ENCODE results near the gene CDC42BPA.
"Not testable (repeated sequence)": the region's sequence is repeated elsewhere in the genome, so short reads cannot be mapped to it uniquely, and the experiment has no call there.

Gene CDC42BPA

DNA sequence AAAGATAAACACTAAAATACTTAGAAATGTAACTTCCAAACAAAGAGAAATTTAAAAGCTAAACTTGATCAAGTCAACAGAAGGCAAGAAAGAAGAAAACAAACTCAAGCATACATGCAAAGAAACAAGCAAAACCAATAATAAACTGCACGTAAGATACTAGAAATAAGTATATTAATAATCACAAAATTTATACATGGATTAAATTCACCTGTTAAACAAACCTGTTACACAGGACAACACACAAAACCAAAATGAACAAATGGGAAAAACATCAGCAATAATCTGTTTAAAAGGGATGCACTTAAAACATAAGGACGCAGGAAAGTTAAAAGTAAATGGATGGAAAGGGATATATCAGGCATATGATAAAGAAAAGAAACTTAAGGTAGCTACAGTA is 165.8 kb downstream of the CDC42BPA start:
- CTCF ChIA-PET, result no interaction called here
- TF ChIP-seq HDGF (IDR thresholded peaks at IDR 0.05; ENCODE audit: borderline replicate concordance) (no peak), SP1 (IDR thresholded peaks at IDR 0.05) (no peak), NFRKB (IDR thresholded peaks at IDR 0.05) (no peak), BHLHE40 (IDR thresholded peaks at IDR 0.05; ENCODE audit: borderline replicate concordance) (no peak), ZNF384 (IDR thresholded peaks at IDR 0.05) (no peak), FOXA1 (IDR thresholded peaks at IDR 0.05) (no peak), TARDBP (IDR thresholded peaks at IDR 0.05) (no peak), L3MBTL2 (conservative IDR thresholded peaks at IDR 0.05) (no peak), LEF1 (IDR thresholded peaks at IDR 0.05; ENCODE audit: borderline replicate concordance) (no peak), SUZ12 (IDR thresholded peaks at IDR 0.05) (no peak), CTBP1 (IDR thresholded peaks at IDR 0.05; ENCODE audit: borderline replicate concordance) (no peak), FOXK2 (IDR thresholded peaks at IDR 0.05) (no peak), ELF4 (IDR thresholded peaks at IDR 0.05) (no peak), FOXM1 (IDR thresholded peaks at IDR 0.05; ENCODE audit: borderline replicate concordance) (no peak), ARNT (IDR thresholded peaks at IDR 0.05) (no peak)
- TF ChIP-seq, protein P1, sequence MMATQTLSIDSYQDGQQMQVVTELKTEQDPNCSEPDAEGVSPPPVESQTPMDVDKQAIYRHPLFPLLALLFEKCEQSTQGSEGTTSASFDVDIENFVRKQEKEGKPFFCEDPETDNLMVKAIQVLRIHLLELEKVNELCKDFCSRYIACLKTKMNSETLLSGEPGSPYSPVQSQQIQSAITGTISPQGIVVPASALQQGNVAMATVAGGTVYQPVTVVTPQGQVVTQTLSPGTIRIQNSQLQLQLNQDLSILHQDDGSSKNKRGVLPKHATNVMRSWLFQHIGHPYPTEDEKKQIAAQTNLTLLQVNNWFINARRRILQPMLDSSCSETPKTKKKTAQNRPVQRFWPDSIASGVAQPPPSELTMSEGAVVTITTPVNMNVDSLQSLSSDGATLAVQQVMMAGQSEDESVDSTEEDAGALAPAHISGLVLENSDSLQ (IDR thresholded peaks at IDR 0.05), result no peak
- POLR2A ChIA-PET, result no interaction called here
- DNase-seq (ENCODE audit: extremely low spot score), result no peak

DNA sequence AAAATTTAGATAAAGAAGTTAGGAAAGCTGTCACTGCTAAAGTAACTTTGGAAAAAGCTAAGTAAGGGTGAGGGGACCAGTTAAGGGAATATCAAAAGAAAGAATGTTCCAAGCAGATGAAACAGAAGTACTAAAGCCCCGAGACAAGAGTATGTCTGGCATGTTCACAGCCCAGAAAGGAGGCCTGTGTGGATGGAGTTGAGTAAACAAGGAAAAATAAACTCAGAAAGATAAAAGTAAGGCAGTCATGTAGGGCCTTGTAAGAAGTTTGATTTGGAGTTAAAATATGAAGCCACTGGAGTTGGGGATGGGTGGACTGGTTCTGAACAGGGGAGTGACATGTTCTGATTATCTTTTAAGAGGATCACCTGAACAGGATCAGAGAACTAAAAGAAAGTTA is 177.9 kb downstream of the CDC42BPA start:
- CTCF ChIA-PET, result no interaction called here
- DNase-seq (ENCODE audit: extremely low spot score), result no peak
- POLR2A ChIA-PET, result no interaction called here
- TF ChIP-seq ELF4 (IDR thresholded peaks at IDR 0.05), result no peak
- TF ChIP-seq FOXK2 (IDR thresholded peaks at IDR 0.05), result no peak
- TF ChIP-seq HDGF (IDR thresholded peaks at IDR 0.05; ENCODE audit: borderline replicate concordance), result no peak
- TF ChIP-seq ZNF384 (IDR thresholded peaks at IDR 0.05), result no peak
- TF ChIP-seq SUZ12 (IDR thresholded peaks at IDR 0.05), result no peak
- no peak for TF ChIP-seq TARDBP (IDR thresholded peaks at IDR 0.05)
- TF ChIP-seq FOXA1 (IDR thresholded peaks at IDR 0.05), result no peak
- TF ChIP-seq FOXM1 (IDR thresholded peaks at IDR 0.05; ENCODE audit: borderline replicate concordance), result no peak
- TF ChIP-seq SP1 (IDR thresholded peaks at IDR 0.05), result no peak
- TF ChIP-seq ARNT (IDR thresholded peaks at IDR 0.05), result no peak

DNA sequence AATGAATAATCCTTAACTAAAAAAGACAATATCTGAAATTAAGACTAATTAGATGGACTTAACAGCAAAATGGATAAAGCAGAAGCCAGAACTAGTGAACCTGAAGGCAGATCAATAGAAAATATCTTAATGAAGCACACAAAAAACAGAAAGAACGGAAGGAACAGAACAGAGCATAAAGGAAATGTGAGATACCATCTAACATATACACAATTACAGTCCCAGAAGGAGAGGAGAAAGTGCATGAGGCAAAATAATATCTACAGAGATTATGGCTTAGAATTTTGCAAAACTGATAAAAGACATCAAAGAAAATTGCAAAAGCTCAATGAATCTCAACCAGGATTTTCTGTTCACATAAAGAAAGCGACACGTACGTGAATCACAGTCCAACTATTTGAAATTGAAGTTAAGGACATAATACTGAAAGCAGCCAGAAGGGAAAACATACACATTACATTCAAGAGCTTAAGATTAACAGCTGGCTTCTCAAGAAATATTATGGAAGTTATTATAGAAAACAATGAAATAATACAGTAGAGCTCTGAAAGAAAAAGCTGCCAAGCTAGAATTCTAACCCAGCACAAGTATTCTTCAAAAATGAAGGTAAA is 182.0 kb downstream of the CDC42BPA start:
- ChIA-PET POLR2A (no interaction called here), CTCF (no interaction called here)
- no peak for DNase-seq (ENCODE audit: extremely low spot score)
- TF ChIP-seq FOXK2 (IDR thresholded peaks at IDR 0.05), result no peak
- TF ChIP-seq SP1 (IDR thresholded peaks at IDR 0.05), result no peak
- no peak for TF ChIP-seq ZNF384 (IDR thresholded peaks at IDR 0.05)
- TF ChIP-seq BHLHE40 (IDR thresholded peaks at IDR 0.05; ENCODE audit: borderline replicate concordance), result no peak
- TF ChIP-seq SUZ12 (IDR thresholded peaks at IDR 0.05), result no peak
- TF ChIP-seq, protein P1 (IDR thresholded peaks at IDR 0.05), result no peak
- no peak for TF ChIP-seq NFRKB (IDR thresholded peaks at IDR 0.05)
- TF ChIP-seq L3MBTL2 (conservative IDR thresholded peaks at IDR 0.05), result no peak
- TF ChIP-seq FOXM1 (IDR thresholded peaks at IDR 0.05; ENCODE audit: borderline replicate concordance), result no peak
- TF ChIP-seq ARNT (IDR thresholded peaks at IDR 0.05), result no peak
- TF ChIP-seq LEF1 (IDR thresholded peaks at IDR 0.05; ENCODE audit: borderline replicate concordance), result no peak
- TF ChIP-seq HDGF (IDR thresholded peaks at IDR 0.05; ENCODE audit: borderline replicate concordance), result no peak
- TF ChIP-seq CTBP1 (IDR thresholded peaks at IDR 0.05; ENCODE audit: borderline replicate concordance), result no peak
- TF ChIP-seq ELF4 (IDR thresholded peaks at IDR 0.05), result no peak
- TF ChIP-seq FOXA1 (IDR thresholded peaks at IDR 0.05), result no peak
- TF ChIP-seq TARDBP (IDR thresholded peaks at IDR 0.05), result no peak

- CTCF ChIA-PET, result no interaction called here
- no peak for DNase-seq (ENCODE audit: extremely low spot score)
- POLR2A ChIA-PET, result no interaction called here
- TF ChIP-seq NFRKB (IDR thresholded peaks at IDR 0.05), result no peak
- TF ChIP-seq FOXA1 (IDR thresholded peaks at IDR 0.05), result no peak
- TF ChIP-seq, protein P1 (IDR thresholded peaks at IDR 0.05), result no peak
- no peak for TF ChIP-seq ELF4 (IDR thresholded peaks at IDR 0.05)
- no peak for TF ChIP-seq LEF1 (IDR thresholded peaks at IDR 0.05; ENCODE audit: borderline replicate concordance)
- TF ChIP-seq ARNT (IDR thresholded peaks at IDR 0.05), result no peak
- no peak for TF ChIP-seq TARDBP (IDR thresholded peaks at IDR 0.05)
- no peak for TF ChIP-seq ZNF384 (IDR thresholded peaks at IDR 0.05)
Observed at GRCh38 chr1:227134686-227135314, 183.5 kb downstream of the CDC42BPA start.

- CTCF ChIA-PET; POLR2A ChIA-PET; DNase-seq (ENCODE audit: extremely low spot score): not testable (repeated sequence)
Observed at GRCh38 chr1:227132695-227133094, 185.6 kb downstream of the CDC42BPA start.

DNA sequence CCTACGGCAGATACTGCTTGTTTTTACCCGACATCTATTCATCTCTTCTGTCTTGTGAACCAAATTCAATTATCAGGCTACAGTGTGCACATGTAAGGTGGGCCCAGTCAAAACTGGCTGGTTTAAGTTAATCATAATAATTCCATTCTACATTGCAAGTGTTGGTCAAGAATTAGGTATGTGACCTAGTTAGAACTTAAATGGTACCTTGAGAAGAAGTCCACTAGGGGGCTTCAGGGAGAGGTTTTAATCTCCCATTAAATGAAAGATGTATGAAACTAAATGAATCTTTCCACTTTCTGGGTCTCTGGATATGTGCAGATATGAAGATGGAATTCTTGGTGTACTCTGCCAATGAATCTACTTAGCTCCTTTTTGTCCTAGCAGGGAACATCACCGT is 187.1 kb downstream of the CDC42BPA start:
- POLR2A ChIA-PET, result no interaction called here
- peak; percentile 11 for DNase-seq (ENCODE audit: extremely low spot score)
- TF ChIP-seq, protein P1 (IDR thresholded peaks at IDR 0.05), result no peak
- TF ChIP-seq ARNT (IDR thresholded peaks at IDR 0.05) (no peak), ELF4 (IDR thresholded peaks at IDR 0.05) (no peak), BHLHE40 (IDR thresholded peaks at IDR 0.05; ENCODE audit: borderline replicate concordance) (no peak), SP1 (IDR thresholded peaks at IDR 0.05) (no peak), FOXM1 (IDR thresholded peaks at IDR 0.05; ENCODE audit: borderline replicate concordance) (no peak), FOXK2 (IDR thresholded peaks at IDR 0.05) (no peak), CTBP1 (IDR thresholded peaks at IDR 0.05; ENCODE audit: borderline replicate concordance) (no peak), TARDBP (IDR thresholded peaks at IDR 0.05) (no peak)
- CTCF ChIA-PET, result interaction anchor here (0.5 to 1.3 kb wide), 2 partner anchors 19 kb away, joined by 3 read pairs; no protein-coding TSS in a partner anchor
